SK-N-SH treated with all-trans-retinoic acid at 6 μM for 48 hours (cell line): Measurements from ENCODE around the gene HIF1AN.
A peak's percentile ranks its signal among the peaks of the same experiment; 100 is the strongest.

Experiments
- ATAC-seq: fragments of 200-7000 bp; cut with Tn5 transposase; 3 replicates; pipeline ENCODE4 v1.9.1; 2020; ENCODE audit warnings: mild to moderate bottlenecking, moderate library complexity
- ARNTL ChIP-seq: fragments of 450-650 bp; formaldehyde crosslinking; IDR thresholded peaks from 2 replicates; pipeline ENCODE4 v1.5.0; 2020; ENCODE audit warnings: low read depth, mild to moderate bottlenecking, moderate library complexity, borderline replicate concordance
- BACH2 ChIP-seq: fragments of 250-450 bp; sonication (Bioruptor Pico); IDR thresholded peaks from 2 replicates; pipeline ENCODE4 v1.9.0; 2021; ENCODE audit warnings: mild to moderate bottlenecking, borderline replicate concordance
- CSDC2 ChIP-seq: fragments of 250-450 bp; sonication (Bioruptor Pico); IDR thresholded peaks from 2 replicates; pipeline ENCODE4 v1.5.0; 2020; ENCODE audit warnings: mild to moderate bottlenecking, moderate library complexity
- ESRRG ChIP-seq: fragments of 250-450 bp; sonication (Bioruptor Pico); IDR thresholded peaks from 2 replicates; pipeline ENCODE4 v1.6.1; 2021; ENCODE audit warnings: mild to moderate bottlenecking
- GLIS3 ChIP-seq: fragments of 250-450 bp; sonication (Bioruptor Pico); IDR thresholded peaks from 2 replicates; pipeline ENCODE4 v1.5.0; 2020; ENCODE audit warnings: mild to moderate bottlenecking, moderate library complexity
- ISL1 ChIP-seq: fragments of 250-450 bp; sonication (Bioruptor Pico); IDR thresholded peaks from 2 replicates; pipeline ENCODE4 v2.1.2; 2022; ENCODE audit warnings: mild to moderate bottlenecking, moderate library complexity
- OSR1 ChIP-seq: fragments of 250-450 bp; sonication (Bioruptor Pico); IDR thresholded peaks from 2 replicates; pipeline ENCODE4 v1.8.0; 2022; ENCODE audit warnings: moderate library complexity, mild to moderate bottlenecking, inconsistent platforms
- PPARA ChIP-seq: fragments of 250-450 bp; sonication (Bioruptor Pico); IDR thresholded peaks from 2 replicates; pipeline ENCODE4 v1.5.0; 2020; ENCODE audit warnings: mild to moderate bottlenecking, borderline replicate concordance
- RARB ChIP-seq: fragments of 250-450 bp; sonication (Bioruptor Pico); IDR thresholded peaks from 2 replicates; pipeline ENCODE4 v1.8.0; 2021; ENCODE audit warnings: mild to moderate bottlenecking, moderate library complexity
- SNAI2 ChIP-seq: fragments of 250-450 bp; sonication (Bioruptor Pico); IDR thresholded peaks from 2 replicates; pipeline ENCODE4 v1.5.0; 2020; ENCODE audit warnings: mild to moderate bottlenecking, moderate library complexity
- TCF4 ChIP-seq: fragments of 250-450 bp; sonication (Bioruptor Pico); IDR thresholded peaks from 2 replicates; pipeline ENCODE4 v1.8.0; 2021; ENCODE audit warnings: mild to moderate bottlenecking, moderate library complexity, borderline replicate concordance
- ZC3H10 ChIP-seq: fragments of 250-450 bp; sonication (Bioruptor Pico); IDR thresholded peaks from 2 replicates; pipeline ENCODE4 v1.5.1; 2021; ENCODE audit warnings: mild to moderate bottlenecking, moderate library complexity
- ZFP3 ChIP-seq: fragments of 250-450 bp; sonication (Bioruptor Pico); IDR thresholded peaks from 2 replicates; pipeline ENCODE4 v1.5.0; 2020; ENCODE audit warnings: mild to moderate bottlenecking, moderate library complexity
- ZFP30 ChIP-seq: fragments of 450-650 bp; formaldehyde crosslinking; IDR thresholded peaks from 2 replicates; pipeline ENCODE4 v1.5.0; 2022; ENCODE audit warnings: mild to moderate bottlenecking, moderate library complexity
- ZNF565 ChIP-seq: fragments of 450-650 bp; formaldehyde crosslinking; conservative IDR thresholded peaks from 2 replicates; pipeline ENCODE4 v1.5.0; 2020; ENCODE audit warnings: low read depth, mild to moderate bottlenecking, moderate library complexity
- ZNF70 ChIP-seq: fragments of 450-650 bp; formaldehyde crosslinking; IDR thresholded peaks from 2 replicates; pipeline ENCODE4 v1.5.0; 2020; ENCODE audit warnings: mild to moderate bottlenecking, moderate library complexity
- ZNF8 ChIP-seq: fragments of 450-650 bp; formaldehyde crosslinking; IDR thresholded peaks from 2 replicates; pipeline ENCODE4 v1.5.0; 2020; ENCODE audit warnings: mild to moderate bottlenecking, moderate library complexity
- TF ChIP-seq, protein P1 (sequence below): fragments of 250-450 bp; sonication (Bioruptor Pico); IDR thresholded peaks from 2 replicates; pipeline ENCODE4 v1.5.1; 2020; ENCODE audit warnings: low read depth, mild to moderate bottlenecking, moderate library complexity
- TF ChIP-seq, protein P2 (sequence below): fragments of 250-450 bp; sonication (Bioruptor Pico); IDR thresholded peaks from 2 replicates; pipeline ENCODE4 v1.5.1; 2021; ENCODE audit warnings: mild to moderate bottlenecking, moderate library complexity
- TF ChIP-seq, protein P3 (sequence below): fragments of 250-450 bp; sonication (Bioruptor Pico); IDR thresholded peaks from 2 replicates; pipeline ENCODE4 v1.8.0; 2020; ENCODE audit warnings: mild to moderate bottlenecking, moderate library complexity, borderline replicate concordance
- TF ChIP-seq, protein P4 (sequence below): fragments of 250-450 bp; sonication (Bioruptor Pico); IDR thresholded peaks from 2 replicates; pipeline ENCODE4 v1.8.0; 2021; ENCODE audit warnings: low read depth, mild to moderate bottlenecking, moderate library complexity, borderline replicate concordance
- TF ChIP-seq, protein P5 (sequence below): fragments of 250-450 bp; sonication (Bioruptor Pico); IDR thresholded peaks from 2 replicates; pipeline ENCODE4 v1.5.0; 2020; ENCODE audit warnings: mild to moderate bottlenecking, moderate library complexity

The HIF1AN gene

DNA sequence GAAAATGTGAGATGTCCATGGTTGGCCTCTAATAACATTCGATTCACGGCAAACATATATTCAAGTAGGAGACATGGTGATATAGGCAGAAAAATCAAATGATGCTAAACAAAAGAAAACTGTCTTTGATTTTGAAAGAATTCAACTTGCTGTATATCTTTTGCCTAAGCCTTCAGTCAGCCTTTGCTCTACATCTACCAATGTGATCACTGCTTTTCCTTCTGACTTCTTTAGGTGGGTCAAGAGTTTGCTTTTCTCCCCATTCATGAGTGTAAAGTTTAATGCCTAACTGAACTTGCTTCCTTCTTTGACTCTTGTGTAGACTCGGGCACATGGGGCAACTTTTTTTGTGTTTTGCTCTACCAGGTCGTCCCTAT, 417 bp upstream of the HIF1AN start:
- ATAC-seq = peak; percentile 49
- TF ChIP-seq, protein P1, sequence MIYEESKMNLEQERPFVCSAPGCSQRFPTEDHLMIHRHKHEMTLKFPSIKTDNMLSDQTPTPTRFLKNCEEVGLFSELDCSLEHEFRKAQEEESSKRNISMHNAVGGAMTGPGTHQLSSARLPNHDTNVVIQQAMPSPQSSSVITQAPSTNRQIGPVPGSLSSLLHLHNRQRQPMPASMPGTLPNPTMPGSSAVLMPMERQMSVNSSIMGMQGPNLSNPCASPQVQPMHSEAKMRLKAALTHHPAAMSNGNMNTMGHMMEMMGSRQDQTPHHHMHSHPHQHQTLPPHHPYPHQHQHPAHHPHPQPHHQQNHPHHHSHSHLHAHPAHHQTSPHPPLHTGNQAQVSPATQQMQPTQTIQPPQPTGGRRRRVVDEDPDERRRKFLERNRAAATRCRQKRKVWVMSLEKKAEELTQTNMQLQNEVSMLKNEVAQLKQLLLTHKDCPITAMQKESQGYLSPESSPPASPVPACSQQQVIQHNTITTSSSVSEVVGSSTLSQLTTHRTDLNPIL (CRISPR knock-in tag) = no peak
- TF ChIP-seq RARB (CRISPR knock-in tag) = no peak
- no peak for TF ChIP-seq ZNF8 (CRISPR knock-in tag)
- no peak for TF ChIP-seq ZNF70 (CRISPR knock-in tag)
- no peak for TF ChIP-seq CSDC2 (CRISPR knock-in tag)
- TF ChIP-seq ARNTL = no peak
- no peak for TF ChIP-seq ZC3H10 (CRISPR knock-in tag)
- no peak for TF ChIP-seq ZNF565 (CRISPR knock-in tag)
- TF ChIP-seq TCF4 (CRISPR knock-in tag) = no peak
- TF ChIP-seq, protein P2, sequence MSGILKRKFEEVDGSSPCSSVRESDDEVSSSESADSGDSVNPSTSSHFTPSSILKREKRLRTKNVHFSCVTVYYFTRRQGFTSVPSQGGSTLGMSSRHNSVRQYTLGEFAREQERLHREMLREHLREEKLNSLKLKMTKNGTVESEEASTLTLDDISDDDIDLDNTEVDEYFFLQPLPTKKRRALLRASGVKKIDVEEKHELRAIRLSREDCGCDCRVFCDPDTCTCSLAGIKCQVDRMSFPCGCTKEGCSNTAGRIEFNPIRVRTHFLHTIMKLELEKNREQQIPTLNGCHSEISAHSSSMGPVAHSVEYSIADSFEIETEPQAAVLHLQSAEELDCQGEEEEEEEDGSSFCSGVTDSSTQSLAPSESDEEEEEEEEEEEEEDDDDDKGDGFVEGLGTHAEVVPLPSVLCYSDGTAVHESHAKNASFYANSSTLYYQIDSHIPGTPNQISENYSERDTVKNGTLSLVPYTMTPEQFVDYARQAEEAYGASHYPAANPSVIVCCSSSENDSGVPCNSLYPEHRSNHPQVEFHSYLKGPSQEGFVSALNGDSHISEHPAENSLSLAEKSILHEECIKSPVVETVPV = no peak
- TF ChIP-seq, protein P3, sequence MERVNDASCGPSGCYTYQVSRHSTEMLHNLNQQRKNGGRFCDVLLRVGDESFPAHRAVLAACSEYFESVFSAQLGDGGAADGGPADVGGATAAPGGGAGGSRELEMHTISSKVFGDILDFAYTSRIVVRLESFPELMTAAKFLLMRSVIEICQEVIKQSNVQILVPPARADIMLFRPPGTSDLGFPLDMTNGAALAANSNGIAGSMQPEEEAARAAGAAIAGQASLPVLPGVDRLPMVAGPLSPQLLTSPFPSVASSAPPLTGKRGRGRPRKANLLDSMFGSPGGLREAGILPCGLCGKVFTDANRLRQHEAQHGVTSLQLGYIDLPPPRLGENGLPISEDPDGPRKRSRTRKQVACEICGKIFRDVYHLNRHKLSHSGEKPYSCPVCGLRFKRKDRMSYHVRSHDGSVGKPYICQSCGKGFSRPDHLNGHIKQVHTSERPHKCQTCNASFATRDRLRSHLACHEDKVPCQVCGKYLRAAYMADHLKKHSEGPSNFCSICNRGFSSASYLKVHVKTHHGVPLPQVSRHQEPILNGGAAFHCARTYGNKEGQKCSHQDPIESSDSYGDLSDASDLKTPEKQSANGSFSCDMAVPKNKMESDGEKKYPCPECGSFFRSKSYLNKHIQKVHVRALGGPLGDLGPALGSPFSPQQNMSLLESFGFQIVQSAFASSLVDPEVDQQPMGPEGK = no peak
- no peak for TF ChIP-seq BACH2 (CRISPR knock-in tag)
- TF ChIP-seq, protein P4, sequence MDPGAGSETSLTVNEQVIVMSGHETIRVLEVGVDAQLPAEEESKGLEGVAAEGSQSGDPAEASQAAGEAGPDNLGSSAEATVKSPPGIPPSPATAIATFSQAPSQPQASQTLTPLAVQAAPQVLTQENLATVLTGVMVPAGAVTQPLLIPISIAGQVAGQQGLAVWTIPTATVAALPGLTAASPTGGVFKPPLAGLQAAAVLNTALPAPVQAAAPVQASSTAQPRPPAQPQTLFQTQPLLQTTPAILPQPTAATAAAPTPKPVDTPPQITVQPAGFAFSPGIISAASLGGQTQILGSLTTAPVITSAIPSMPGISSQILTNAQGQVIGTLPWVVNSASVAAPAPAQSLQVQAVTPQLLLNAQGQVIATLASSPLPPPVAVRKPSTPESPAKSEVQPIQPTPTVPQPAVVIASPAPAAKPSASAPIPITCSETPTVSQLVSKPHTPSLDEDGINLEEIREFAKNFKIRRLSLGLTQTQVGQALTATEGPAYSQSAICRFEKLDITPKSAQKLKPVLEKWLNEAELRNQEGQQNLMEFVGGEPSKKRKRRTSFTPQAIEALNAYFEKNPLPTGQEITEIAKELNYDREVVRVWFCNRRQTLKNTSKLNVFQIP (CRISPR knock-in tag) = no peak
- TF ChIP-seq ZFP30 = no peak
- TF ChIP-seq GLIS3 (CRISPR knock-in tag) = no peak
- no peak for TF ChIP-seq ZFP3 (CRISPR knock-in tag)
- TF ChIP-seq, protein P5, sequence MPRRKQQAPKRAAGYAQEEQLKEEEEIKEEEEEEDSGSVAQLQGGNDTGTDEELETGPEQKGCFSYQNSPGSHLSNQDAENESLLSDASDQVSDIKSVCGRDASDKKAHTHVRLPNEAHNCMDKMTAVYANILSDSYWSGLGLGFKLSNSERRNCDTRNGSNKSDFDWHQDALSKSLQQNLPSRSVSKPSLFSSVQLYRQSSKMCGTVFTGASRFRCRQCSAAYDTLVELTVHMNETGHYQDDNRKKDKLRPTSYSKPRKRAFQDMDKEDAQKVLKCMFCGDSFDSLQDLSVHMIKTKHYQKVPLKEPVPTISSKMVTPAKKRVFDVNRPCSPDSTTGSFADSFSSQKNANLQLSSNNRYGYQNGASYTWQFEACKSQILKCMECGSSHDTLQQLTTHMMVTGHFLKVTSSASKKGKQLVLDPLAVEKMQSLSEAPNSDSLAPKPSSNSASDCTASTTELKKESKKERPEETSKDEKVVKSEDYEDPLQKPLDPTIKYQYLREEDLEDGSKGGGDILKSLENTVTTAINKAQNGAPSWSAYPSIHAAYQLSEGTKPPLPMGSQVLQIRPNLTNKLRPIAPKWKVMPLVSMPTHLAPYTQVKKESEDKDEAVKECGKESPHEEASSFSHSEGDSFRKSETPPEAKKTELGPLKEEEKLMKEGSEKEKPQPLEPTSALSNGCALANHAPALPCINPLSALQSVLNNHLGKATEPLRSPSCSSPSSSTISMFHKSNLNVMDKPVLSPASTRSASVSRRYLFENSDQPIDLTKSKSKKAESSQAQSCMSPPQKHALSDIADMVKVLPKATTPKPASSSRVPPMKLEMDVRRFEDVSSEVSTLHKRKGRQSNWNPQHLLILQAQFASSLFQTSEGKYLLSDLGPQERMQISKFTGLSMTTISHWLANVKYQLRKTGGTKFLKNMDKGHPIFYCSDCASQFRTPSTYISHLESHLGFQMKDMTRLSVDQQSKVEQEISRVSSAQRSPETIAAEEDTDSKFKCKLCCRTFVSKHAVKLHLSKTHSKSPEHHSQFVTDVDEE (CRISPR knock-in tag) = no peak
- no peak for TF ChIP-seq OSR1 (CRISPR knock-in tag)
- no peak for TF ChIP-seq ESRRG (CRISPR knock-in tag)
- no peak for TF ChIP-seq PPARA

DNA sequence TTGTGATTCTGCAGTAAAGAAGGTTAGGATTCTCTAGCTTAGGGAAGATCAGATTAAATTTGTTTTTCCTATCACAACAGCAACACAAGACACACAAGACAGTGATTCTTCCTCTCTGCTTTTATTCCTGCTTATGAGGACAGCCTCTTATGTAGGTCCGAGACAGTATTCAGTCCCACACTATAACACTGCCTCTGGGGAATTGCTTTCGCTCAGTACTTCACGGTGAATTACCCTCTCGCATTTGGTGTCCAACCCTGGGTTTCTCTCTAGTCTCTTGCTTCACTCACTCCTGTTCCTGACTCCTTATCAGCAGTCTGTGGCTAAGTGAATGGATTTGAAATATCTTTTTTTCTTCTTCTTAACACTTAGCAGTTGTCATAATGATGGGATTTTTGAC, 1.7 kb downstream of the HIF1AN start:
- no peak for ATAC-seq
- TF ChIP-seq, protein P5 (CRISPR knock-in tag) = no peak
- TF ChIP-seq ARNTL (no peak), ZNF565 (CRISPR knock-in tag) (no peak), PPARA (no peak), ESRRG (CRISPR knock-in tag) (no peak), ZFP3 (CRISPR knock-in tag) (no peak), OSR1 (CRISPR knock-in tag) (no peak), TCF4 (CRISPR knock-in tag) (no peak), ZC3H10 (CRISPR knock-in tag) (no peak), ZFP30 (no peak), ISL1 (CRISPR knock-in tag) (no peak), CSDC2 (CRISPR knock-in tag) (no peak), RARB (CRISPR knock-in tag) (no peak), SNAI2 (no peak), ZNF8 (CRISPR knock-in tag) (no peak), GLIS3 (CRISPR knock-in tag) (no peak), ZNF70 (CRISPR knock-in tag) (no peak)
- TF ChIP-seq, protein P1 (CRISPR knock-in tag) = no peak
- TF ChIP-seq, protein P2 = no peak
